HG03139 (cell line): ENCODE results near the gene MED17.

Experiments
- ATAC-seq: cut with Tn5 transposase; IDR thresholded peaks from one replicate; pipeline ENCODE4 v1.9.1; 2021; ENCODE audit not compliant: unreplicated experiment

Gene MED17

DNA sequence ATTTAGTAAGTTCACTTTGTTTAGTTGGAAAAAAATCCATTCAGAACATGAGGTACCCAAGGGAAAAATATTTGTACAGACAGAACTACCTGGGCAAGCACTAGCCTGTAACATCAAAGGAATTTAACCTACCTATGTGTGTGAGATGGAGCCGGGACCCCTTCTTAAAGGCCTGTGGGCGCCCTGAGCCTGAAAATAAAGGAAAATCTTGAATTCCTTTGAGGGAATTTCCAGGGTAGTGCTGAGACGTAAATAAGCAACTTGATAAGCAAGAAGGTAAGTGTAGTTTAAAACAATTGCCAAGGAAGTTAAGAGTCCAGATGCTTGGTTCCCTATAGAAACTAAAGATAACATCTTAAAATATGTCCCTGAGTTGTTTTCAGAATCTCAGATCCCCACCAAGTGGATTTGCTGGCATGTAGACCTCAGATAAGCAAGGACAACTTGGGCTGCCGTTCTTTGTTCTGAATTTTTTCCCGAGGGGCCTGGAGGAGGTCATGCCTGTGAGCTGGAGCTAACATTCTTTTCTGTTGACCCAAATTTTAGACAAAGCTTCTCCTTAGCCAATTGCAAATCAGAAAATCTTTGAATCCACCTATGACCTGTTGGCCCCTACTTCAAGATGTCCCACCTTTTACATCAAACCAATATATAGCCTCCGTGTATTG lies 31.0 kb downstream of the MED17 start:
- ATAC-seq, result no peak

- no peak for ATAC-seq
These were observed 33.6 kb downstream of the MED17 start for GRCh38 chr11:93817426-93818348.

GRCh38 chr11:93819966-93820695 lies 36.0 kb downstream of the MED17 start:
- ATAC-seq, result no peak

- ATAC-seq, result no peak
These were observed 36.8 kb downstream of the MED17 start for GRCh38 chr11:93820847-93821246.

DNA sequence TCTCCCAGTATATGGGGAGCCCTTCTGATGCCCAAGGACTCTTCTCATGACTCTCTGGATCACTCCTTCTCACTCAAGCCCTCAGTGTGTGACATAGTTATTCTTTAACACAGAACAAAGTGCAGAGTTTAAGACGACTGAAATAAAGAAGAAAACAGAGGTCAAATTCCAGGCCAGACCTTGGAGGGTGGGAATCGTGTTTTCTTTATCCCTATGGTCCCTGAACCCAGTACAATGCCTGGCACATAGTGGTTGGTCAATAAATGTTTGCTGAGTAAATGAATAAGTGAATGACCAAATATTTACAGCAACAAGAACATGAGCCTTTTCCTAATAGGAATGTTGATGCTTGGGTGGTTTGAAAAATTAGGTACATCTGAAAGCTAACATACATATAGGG lies 37.5 kb downstream of the MED17 start:
- no peak for ATAC-seq

- no peak for ATAC-seq
These were observed 38.3 kb downstream of the MED17 start for GRCh38 chr11:93822359-93822758.

- ATAC-seq, result no peak
These were observed 39.1 kb downstream of the MED17 start for GRCh38 chr11:93823210-93823609.

DNA sequence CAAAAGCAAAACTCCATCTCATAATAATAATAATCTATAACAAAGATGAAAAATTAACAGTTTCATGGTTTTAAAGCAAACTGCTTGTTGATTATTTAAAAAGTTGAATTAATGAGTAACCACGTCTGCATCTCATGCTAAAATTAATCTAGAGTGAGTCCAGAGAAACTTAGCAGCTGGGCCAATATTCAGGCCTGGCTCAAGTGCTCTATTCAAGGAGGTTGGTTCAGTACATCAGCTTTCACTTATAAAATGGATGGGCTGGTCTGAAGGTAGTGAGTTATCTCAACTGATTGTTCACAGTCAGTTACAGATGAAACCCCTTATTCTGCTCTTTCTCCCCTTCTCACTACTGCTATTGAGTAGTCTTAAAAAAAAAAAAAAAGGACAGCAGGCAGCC lies 43.3 kb downstream of the MED17 start:
- no peak for ATAC-seq

DNA sequence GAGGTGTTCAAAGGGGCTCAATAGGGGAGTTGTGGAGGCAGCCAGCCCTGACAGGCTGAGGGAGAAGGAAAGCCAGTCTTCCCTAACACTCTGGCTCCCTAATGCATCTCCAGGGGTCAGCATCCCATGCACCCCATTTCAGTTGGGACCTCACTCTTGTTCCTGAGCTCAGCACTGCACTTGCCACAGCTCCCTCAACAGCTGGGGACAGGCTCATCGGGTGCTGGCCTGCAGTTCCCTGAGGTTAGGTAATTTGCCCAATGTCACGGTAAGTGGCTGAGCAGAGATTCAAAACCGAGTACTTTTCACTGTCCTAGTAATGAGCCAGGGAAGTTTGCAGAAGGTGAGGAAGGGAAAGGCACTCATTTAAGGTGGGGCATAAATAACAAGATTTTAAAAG lies 45.5 kb downstream of the MED17 start:
- ATAC-seq, result no peak

GRCh38 chr11:93831343-93832127 lies 47.5 kb downstream of the MED17 start:
- no peak for ATAC-seq

DNA sequence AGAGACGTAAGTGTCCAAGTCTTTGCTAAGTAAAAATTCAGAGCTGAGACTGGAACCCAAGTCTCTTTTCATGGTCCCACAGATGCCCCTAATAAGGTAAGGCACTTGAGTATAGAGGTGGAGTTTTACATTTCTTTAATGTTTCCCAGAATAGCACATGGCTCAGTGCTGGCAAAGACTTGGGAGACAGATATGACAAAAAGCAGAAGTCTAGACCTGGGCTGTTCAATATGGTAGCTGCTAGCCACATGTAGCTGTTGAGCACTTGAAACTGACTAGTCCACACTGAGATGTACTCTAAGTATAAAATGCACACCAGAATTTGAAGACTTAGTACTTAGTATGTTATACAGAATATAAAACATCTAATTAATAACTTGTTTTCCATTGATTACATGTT lies 48.7 kb downstream of the MED17 start:
- no peak for ATAC-seq

- no peak for ATAC-seq
These were observed 54.9 kb downstream of the MED17 start for GRCh38 chr11:93838967-93839366.

- no peak for ATAC-seq
These were observed 56.1 kb downstream of the MED17 start for GRCh38 chr11:93840180-93840579.

GRCh38 chr11:93840981-93841380 lies 56.9 kb downstream of the MED17 start:
- ATAC-seq, result no peak

DNA sequence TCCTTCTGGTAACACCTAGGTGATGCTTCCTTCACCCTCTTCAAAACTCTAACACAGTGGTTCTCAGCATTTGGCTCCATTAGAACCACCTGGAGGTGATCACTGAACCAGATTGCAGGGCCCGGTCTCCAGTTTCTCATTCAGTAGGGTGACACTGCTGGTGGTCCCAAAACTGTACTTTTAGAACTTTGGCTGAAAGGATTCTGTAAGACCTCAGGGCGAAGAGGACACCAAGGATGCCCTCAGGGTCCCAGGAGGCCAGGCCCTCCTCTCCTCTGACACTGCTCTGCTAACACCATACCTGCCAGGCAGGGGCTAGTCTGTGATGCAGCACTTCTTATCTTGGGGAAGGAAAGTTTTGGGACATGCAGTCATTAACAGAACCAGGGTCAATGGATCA lies 57.4 kb downstream of the MED17 start:
- ATAC-seq, result no peak

GRCh38 chr11:93842034-93842433 lies 58.0 kb downstream of the MED17 start:
- ATAC-seq, result no peak

DNA sequence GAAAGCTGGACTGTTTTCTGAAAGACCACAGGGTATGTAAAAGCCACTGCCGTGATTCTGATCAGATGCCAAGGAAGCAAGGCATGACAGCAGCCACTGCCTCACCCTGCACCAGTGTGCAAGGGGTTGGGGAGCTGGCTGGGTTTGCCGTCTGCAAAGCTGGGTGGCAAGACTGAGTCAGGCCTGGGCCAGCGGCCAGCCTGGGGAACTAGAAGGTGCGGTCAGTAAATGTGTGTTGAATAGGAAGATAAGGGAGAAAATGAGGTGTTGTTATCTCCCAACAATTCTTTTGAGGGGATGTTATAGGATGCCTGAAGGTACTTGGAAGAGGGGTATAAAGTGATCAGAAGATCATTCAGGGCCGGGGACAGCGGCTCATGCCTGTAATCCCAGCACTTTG lies 58.4 kb downstream of the MED17 start:
- ATAC-seq, result no peak

GRCh38 chr11:93843906-93844305 lies 59.8 kb downstream of the MED17 start:
- no peak for ATAC-seq

DNA sequence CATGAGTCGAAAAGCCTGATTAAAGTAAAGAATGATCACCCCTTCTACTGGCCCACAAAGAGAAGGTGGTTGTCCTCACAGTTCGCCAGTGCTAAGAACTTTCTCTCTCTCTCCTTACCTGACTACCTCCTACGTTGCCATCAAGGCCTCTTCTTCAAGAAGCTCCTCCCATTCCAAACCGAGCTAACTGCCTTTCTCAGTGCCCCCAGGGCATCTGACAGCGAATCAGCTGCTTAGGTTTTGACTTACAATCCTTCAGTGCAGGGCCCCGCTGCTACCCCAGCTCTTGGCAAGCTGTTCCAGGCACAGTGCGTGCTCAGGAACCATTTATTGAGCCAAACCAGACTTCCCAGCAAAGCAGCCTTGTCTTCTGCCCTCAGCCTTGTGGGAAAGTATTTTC lies 60.5 kb downstream of the MED17 start:
- ATAC-seq, result no peak

GRCh38 chr11:93845181-93846092 lies 61.4 kb downstream of the MED17 start:
- ATAC-seq, result no peak
